Fibroblast of villous mesenchyme (primary cell): ENCODE data around the gene DLL4. TPM values are rescaled to one million over a fixed set of nuclear protein-coding genes. Genes with fewer than 3 reads are reported as not detected.

ENCODE experiments used
- DNase-seq: peaks from one replicate; pipeline ENCODE4 v3.0.0-alpha.2; 2010; ENCODE audit warnings: low read depth
- H3K4me3 ChIP-seq: 2 replicates; pipeline ENCODE4 v1.5.1; 2011; ENCODE audit warnings: low read depth, mild to moderate bottlenecking, low read length
- CTCF ChIP-seq: IDR thresholded peaks from 2 replicates; pipeline ENCODE4 v1.5.1; 2012; ENCODE audit warnings: low read depth, mild to moderate bottlenecking, low read length; ENCODE audit not compliant: insufficient read depth
- total RNA-seq: library from RNA; depleted of rRNA; stranded (reverse); fragments of >200 nt; gene quantifications from 2 replicates; pipeline ENCODE4 v1.2.3, GENCODE V29; 2012

DLL4 gene
- total RNA-seq, 1 donor: 6.0 TPM

- no peak for TF ChIP-seq CTCF
- DNase-seq: no peak
Measured at GRCh38 chr15:40926659-40927494, 2.3 kb upstream of the DLL4 start.

GRCh38 chr15:40927495-40927872, 1.7 kb upstream of the DLL4 start:
- no peak for TF ChIP-seq CTCF
- H3K4me3 ChIP-seq: peak overlapping the region; percentile 44
- DNase-seq: no peak

More at GRCh38 chr15:40926659-40927494, 2.3 kb upstream of the DLL4 start:
- H3K4me3 ChIP-seq: no peak overlapping the region

DNA sequence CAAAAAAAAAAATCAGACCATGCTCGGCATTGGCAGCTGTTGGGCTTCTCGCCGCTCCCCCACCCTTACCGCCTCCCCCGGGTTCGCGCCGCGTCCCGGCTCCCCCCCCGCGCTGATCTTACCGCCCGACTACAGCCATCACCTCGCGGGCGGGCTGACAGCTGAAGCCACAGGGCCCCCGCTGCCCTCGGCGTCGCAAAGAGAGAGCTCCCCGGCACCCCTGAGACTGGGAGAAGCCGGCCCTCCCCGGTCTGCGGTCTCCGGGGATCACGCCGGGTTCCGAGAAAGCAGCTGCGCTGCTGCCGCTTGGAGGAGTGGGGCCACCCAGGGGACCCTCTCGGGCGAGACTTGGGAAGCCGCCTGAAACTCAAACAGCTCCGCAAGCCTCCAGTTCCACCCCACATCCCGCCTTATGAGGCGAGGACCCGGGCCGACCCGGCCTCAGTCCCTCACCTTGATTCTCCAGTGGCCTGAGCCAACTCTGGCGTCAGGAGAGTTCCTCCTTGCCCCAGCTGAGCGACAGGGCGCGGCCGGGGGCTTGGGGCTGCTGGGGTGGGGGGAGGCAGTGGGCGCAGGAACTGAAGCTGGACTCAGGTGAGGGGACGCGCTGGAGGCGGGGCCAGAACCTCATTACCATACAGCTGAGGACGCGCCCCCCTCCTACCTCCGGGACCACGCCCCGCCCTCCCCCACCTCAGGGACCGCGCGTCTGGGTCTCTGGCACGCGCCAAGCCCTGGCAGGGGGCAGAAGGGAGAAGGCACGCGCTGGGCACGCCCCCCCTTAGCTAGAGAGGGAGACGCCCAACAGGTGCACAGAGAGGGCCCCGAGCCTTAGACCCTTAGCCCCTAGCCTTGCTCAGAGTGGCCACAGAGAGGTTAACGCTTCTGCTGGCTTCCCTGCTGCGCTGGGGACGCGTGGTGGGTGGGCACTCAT, 1.0 kb upstream of the DLL4 start:
- TF ChIP-seq CTCF: no peak
- no peak for DNase-seq
- H3K4me3 ChIP-seq: peak overlapping the region; percentile 58

DNA sequence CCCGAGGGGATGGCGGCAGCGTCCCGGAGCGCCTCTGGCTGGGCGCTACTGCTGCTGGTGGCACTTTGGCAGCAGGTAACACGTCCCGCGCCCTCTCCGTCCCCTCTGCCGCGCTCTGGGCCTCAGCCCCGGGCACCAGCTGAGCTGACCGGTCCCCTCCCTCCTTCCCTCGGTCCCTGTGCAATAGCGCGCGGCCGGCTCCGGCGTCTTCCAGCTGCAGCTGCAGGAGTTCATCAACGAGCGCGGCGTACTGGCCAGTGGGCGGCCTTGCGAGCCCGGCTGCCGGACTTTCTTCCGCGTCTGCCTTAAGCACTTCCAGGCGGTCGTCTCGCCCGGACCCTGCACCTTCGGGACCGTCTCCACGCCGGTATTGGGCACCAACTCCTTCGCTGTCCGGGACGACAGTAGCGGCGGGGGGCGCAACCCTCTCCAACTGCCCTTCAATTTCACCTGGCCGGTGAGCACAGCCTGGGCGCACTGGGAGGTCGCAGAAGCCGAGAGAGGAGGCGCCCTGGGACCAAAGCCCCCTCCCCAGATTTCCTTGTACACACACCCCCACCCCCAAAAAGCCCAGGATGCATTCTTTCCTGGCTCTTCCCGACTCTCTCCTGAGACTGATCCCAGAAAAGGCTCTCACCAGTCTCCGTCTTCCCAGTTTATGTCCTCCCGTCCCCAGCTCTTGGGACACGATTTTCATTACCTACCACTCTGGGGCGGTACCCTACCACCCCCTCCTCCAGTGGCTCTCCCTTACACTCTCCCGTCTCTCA, 705 bp downstream of the DLL4 start:
- peak overlapping the region; percentile 58 for H3K4me3 ChIP-seq
- peak; percentile 1 for TF ChIP-seq CTCF
- peak; percentile 76 for DNase-seq

DNA sequence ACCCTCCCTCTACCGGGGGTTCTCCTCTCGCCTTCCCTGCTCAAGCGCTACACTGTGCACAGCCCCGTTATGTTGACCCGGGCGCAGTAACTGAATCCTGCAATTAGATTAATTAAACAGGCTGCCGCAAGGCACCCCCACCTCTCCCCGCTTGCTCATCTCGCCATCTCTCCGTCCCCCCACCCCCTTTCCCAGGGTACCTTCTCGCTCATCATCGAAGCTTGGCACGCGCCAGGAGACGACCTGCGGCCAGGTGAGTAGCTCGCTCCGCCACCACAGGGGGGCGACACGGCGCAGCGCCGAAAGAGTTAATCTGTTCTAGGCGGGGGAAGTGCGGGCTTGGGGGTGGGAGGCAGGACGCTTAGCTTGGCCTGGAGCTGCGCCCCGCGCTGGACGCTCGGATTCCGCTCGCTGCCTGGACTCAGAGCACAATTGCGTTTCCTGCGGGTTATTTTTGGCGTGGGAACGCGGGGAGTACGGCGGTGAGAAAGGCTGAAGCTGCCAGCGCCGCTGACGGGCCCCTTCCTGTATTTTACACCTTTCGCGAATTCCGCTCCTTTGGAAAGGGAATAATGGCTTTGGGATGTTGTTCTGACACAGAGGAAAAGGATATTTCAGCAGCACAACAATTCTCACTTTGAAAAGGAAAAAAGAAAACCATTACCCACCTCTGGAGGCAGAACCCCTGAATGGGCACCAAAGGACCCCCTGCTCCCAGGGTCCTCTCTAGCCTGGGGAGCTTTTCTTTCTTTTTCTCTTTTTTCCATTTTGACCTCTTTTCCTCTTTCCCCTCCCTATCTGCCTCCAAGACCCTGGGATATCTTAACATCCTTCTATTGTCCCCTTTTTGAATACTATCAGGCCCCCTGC, 1.5 kb downstream of the DLL4 start:
- peak overlapping the region; percentile 58 for H3K4me3 ChIP-seq
- peak; percentile 48 for TF ChIP-seq CTCF
- peak; percentile 49 for DNase-seq
